Measurements from ENCODE around the gene RPL10.

RPL10 gene

DNA sequence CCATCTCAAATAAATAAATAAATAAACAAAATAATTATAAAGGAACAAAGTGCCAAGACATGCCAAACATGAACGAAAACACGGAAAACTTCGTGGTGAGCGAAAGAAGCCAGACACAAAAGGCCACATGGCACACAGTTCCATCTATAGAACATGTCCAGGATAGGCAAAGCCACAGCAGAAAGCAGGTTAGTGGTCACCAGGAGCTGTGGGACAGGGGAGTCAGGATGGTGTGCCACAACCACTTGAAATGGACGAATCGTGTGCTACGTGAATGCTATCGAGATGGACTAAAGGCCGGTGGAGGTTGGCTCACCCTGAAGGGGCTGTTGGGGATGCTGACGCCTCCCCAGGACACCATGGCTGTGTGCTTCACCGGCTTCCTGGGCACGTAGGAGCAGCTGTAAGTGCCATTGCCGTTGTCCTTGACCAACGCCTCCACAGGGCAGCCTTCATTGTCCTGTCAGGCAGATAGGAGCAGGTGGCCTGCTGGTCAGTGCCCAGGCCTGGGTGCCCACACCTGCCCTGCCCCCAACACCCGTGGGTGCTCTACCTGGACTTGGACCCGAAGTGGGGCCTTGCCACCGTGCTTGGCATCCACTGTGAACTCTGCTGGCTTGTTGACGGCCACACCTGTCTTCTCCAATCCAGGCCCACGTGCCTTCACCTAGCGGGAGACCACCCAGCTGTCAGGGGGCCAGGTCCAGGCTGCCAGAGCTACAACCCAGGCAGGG, 34.3 kb upstream of the RPL10 start:
- no peak for DNase-seq

DNA sequence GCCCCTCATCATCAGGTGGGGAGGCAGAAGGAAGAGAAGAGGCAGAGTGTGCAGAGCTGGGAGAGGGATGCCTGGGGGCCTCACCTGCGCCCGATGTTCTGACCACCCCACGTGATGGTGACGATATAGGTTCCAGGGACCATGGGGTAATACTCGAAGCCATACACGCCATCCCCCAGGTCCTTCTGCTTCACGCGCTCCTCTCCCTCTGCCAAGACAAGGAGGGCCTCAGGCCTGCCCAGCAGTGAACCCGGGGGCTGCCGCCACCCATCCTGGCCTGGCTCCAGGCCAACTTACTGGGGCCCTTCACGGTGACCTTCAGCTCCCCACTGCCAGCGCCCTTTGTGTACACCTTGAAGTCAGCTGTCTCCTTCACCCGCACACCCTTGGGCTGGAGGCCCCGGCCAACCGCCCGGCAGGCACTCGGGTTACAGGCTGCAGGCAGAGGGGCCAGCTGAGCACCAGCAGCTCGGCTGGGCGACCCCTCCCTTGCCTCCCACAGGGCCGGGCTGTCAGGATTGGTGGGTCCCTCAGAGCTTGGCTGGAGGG, 33.1 kb upstream of the RPL10 start:
- DNase-seq = no peak

DNA sequence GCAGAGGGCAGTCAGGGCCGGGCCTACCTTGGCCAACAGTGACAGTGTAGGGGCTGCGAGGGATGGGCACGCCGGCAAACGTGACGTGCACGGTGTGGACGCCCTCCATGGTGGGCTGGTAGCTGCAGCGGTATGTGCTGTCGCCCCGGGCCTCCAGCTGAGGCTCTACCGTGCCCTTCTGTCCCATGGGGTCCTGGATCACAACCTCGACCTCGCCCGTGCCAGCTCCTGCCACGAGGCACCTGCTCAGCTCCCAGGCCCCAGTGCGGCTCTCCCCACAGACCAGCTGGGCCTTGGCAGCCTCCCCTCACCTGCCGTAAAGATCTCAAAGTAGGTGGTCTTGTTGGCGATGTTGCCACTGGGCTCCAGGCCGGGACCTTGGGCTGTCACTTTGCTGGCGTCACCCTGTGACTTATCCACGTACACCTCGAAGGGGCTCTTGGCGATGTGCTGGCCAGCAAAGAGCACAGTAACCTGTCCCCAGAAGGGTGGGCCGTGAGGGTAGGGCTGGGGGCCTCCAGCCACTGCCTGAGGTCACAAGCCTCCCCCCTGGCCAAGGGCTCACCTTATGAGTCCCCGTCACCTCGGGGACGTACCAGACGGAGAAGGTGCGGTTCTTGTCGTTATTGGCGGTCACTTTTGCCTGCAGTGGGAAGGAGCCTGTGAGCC, 32.0 kb upstream of the RPL10 start:
- no peak for DNase-seq

DNA sequence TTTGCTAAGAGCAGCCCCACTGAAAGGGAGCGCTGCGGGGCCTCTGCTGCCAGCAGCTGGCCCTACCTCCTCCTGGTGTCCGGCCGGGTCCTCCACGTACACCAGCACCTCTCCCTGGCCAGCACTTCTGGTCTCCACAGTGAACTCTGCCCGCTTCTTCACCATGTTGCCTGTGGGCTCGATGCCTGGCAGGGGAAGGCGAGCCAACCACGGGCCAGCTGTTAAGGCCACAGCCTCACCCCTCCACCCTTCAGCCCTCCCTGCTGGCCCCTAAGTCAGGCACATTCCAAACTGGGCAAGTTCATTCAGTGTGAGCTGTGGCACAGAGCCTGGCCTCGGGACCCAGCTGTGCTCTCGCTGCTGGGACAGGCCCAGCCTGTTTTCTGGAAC, 31.5 kb upstream of the RPL10 start:
- DNase-seq = no peak

DNA sequence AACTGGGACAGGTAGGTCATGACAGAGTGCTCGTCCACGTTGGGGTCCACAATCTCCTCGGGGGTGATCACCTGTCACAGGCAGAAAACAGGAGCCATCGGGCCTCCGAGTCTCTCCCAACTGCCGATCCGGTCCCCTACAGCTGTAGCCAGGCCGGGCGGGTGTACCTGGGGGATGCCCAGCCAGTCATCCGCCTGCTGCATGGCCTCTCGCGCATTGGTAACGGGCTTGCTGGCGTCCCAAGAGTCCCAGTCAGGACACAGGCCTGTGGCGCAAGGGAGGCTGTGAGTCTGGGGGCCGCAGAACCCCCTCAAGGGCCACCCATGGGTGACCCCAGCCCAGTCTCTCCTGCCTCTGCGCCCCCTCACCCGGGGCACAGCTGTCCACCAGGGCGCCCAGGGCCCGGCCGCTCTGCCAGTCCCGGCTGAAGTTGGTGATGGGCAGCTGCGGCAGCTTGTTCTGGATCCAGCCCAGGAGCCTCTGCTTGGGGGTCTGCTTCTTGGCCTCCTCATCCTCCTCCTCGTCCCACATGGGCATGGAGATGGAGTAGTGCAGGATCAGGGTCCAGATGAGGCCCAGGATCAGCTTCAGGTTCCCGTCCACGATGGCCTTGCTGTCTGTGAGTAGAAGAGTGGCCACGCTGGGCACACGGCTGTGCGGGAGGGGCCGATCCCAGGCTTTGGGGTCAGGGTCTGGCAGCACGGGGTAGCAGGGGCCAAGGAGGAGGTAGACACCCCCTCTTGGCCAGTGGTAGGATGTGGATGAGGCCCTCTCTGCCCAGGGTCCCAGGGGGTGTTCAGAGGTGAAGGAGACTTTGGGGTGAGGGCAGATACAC, 30.5 kb upstream of the RPL10 start:
- DNase-seq = no peak

DNA sequence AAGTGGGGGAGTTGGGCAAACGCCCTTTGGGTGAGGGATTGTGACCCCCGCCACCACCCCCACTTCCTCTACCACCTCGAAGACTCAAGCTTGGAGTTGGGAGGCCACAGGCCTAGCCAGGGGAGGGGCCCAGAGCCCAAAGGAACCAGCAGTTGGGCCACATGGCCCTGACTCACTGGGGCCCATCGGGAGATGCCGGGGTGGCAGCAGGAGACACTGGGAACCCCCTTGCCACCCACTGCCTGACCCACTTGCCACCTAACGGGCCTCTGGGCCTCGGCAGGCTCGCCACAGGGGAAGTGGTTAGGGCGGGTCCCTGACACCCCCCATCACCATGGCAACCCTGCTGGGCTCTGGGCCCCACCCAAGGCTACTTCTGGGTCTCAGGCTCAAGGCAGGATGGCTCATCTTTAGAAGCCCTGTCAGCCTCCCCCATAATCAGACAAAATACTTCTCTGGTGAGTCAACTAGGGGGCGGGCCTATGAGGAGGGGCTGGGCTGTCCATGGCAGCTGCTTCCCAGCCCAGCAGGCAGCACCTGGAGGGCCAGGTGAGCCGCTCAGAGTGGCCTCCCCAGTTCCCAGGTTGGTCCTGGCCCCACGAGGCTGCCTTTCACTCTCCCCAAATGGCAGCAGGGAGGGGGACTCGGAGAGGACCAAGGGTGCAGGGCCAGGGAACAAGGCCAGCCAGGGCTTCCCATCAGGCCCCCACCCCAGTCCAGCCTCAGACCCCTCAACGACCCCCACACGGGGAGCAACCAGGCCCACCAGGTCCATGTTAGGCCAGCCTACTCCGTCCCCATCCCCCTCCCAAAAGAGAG, 29.3 kb upstream of the RPL10 start:
- peak; percentile 63 for DNase-seq

DNA sequence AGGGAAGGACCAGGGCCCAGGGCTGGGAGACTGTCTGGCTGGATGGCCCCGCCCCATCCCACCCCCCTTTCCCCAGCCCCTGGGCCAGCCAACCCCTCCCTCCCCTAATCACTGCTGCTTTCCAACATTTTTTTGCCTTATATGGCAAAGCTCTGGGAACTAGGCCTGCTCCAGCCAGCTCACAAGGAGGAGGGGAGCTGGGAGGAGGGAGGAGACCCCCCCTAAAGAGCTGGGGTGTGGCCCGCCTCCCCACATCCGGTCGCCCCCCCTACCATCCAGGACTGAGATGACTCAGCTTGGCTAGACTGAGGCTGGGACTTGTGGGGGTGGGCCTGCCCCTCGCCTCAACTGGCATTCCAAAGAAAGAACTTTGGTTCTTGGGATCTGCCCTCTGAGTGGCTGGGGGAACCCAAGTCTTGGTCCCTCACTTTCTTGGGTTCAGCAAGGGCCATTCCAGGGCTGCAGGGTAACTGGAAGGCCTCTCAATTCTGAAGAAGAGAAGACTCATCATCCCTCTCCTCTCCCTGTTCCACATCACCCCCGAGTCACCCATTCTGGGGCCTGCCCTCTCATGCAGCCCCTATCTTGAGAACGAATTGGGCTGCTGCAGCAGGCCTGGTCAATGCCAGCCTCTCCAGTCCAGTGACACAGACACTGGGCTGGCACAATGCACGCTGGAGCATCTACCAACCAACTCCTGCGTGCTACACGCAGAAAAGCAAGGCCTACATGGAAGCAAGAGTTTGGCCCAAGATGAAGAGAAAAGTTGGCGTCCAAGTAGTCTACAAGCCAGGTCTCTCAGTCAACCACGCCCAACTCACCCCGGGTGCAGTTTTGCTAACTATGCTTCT, 28.5 kb upstream of the RPL10 start:
- DNase-seq = peak; percentile 46

DNA sequence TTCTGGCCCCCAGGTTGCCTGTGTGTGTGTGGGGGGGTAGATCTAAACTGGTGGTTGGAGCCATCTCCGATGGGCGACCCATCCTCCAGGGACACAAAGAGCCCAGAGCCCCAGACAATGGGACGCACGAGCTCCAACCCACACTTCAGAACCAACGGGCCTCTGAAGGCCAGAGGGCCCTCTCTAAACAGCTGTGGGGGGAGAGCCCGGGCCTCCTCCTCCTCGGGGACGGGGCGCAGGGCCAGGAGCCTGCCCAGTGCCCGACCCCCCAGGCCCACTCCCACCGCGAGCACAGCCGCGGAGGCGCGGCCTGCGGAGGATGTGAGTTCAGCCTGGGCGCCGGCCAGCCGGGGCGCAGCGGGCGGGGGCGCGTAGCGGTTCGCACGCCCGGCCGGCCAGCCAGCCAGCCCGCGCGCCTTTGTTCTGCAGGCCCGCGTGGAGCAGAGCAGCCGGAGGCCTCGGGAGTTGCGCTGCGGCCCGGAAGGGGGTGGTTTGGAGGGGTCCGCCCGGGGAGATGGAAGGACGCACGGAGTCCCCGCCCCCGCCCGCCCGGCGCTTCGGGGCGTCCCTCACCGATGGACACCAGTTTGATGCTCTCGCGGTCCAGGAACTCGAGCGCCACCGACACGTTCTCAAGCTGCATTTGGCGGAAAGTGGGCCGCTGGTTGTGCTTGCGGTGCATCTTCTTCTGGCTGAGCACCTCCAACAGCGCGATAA, 27.7 kb upstream of the RPL10 start:
- DNase-seq = no peak

DNA sequence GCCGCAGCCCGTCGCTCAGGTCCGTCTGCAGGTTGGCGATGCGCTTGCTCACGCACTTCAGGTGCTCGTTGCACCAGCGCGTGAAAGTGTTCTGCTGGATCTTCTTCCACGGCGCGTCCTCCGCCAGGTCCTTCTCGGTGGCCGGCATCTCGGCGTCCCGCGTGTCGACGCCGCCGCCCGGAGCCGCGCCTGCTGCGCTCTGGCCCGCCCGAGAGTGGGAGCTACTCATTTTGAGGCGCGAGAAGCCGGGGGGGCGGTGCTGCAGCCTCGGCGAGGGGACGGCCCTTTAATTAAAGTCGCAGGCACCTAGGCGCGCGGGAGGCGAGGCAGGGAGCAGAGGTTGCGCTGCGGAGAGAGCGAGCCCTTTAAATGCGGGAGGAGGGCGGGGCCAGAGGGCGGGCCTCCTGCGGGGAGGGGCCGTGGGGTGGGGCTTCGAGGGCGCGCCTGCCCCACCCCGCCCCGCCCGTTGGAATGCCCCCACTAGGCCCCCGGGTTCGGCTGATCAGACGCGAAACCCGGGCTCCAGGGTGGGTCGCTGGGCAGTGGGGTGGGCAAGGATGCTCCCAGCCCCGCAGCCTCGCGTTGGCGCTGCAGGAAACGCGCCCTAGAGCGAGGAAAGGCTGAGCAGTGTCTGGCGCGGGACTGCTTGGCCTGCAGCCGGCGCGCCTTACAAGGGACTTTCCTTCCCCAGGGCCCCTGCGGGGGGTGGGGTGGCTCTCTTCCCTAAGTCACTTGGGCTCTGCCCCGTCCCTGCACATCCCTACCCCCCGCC, 27.0 kb upstream of the RPL10 start:
- DNase-seq = peak; percentile 89

DNA sequence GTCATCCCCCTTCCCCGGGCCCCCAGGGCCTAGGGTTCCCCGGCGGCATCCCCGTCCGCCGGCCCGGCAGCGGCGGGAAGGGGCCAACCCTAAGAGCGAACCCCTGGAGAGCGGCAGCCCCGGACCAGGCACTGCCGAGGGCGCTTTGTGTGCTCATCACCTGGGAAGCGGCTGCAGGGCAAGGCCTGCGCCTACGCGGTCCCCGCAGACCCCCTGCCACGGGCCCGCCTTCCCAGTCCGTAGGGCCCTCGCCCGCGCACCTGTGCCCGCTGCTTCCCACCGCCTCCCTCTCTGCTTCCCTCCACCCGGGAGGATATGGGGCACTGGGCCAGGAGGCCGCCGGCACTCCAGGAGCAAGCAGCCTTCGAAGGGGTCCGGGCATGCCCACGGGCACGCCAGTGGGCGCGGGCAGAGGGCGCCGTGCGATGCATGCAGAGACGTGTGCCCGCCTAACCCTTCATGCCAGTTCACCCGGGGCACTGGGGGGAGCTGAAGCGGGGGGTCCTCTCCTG, 26.3 kb upstream of the RPL10 start:
- no peak for DNase-seq

DNA sequence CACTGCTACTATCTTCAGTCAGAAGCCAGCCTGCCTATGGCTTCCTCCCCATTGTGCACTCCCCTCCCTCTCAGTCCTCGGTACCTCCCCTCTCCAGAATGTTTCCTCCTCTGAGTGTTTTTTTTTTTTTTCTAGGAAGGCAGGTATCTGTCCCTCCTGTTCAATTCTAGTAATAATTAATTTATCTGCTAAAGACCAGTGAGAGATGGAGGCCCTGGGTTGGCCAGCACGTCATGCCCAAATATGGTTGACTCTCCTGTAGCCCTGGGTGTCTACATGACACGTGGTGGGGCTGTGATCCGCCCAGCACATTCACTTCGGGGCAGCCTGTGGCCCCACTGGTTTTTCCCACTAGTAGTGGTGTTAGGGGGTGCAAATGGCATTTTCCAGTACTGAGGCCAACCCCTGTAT, 25.6 kb upstream of the RPL10 start:
- DNase-seq = no peak

DNA sequence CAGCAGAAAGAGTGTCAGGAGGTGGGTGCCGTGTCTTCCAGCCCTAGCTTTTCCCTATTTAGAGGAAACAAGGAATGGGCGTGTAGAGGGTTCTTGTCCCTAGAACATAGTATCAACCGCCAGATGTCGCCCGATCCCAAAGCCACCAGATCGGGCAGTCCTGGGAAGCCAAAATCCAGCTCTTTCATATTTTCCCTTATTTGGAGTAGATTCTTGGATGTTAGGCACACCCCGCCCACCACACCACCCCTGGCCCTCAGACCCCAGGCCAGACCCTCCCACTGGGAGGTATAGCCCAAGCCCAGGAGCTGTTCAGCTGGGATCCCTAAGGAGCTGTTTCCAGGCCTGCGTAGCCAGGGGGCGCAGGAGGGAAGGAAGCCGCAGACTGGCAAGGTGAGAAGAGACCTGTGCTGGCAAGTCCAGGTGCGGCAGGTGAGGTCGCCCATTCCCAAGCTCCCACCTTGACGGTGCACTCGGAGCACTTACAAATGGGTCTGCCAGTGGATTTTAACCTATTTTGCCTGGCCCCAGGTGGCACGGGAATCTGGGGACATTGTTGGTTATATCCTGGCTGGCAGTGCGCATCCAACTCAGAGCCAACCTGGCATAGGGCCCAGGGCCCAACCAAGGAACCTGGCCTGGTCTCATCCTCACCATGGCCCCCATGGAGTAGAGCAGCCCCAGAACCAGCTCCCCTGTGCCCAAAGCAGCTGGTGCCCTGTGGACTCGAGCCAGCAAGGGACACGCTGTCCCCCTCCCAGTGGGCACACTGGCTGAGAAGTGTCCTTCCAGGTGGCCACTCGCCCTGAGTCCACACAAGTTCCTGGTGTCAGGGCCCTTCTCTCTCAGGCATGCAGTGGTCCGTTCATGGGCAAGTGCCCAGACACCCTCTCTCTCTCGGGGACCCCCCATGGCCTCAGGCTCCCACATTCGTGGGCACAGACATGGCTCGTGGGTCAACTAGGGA, 24.6 kb upstream of the RPL10 start:
- no peak for DNase-seq

DNA sequence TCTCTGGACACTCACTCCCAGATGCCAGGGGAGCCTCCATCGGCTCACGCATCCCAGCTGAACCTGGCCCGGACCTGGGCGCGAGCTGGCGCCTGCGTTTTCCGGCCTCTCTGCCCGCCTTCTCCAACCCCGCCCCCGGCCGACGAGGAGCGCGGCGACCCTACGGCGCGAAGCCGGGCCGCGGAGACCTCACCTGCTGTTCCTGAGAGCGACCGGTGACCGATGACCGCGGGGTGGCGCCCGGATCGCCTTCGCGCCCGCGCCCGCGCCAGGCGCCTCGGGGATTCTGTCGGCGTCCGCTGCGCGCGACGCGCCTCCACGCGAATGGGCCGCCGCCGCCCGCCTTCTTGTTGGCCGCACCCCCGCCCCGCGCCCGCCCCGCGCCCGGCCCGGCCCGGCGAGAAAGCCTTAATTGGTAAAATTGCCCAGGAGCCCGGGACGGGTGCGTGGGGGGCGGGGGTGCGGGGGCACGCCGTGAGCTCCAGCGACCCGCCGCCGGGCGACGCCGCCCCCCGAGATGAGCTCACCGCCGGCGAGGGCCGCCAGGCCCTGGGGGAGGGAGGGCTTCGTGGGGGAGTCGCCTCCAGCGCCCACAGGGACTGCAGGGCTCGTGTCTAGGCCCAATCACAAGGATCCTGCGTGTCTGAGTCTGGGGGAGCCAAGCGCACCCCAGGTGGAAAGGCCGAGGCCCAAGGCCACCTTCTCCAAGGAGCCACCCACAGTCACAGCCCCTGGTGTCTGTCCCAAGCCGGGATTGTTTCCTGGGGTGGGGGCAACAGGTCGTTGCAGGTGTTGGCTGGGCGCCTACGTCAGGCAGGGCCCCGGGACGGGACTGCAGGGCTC, 23.6 kb upstream of the RPL10 start, which contains the start of gene FLNA:
TSS of gene FLNA (minus strand) at position 322 of the 843 bp plus-strand sequence. CDS start 3,389 bp downstream, outside the sequence.
- no peak for DNase-seq

DNA sequence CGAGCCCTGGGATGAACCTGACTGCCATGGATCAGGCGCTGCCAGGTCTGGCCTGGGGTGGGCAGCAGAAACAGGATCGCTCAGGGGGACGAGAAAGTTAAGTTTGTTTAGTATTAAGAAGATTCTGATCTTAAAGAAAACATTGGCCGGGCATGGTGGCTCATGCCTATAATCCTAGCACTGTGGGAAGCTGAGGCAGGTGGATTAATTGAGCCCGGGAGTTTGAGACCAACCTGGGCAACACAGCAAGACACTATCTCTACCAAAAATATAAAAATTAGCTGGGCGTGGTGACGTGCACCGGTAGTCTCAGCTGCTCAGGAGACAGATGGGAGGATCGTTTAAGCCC, 23.0 kb upstream of the RPL10 start:
- no peak for DNase-seq

DNA sequence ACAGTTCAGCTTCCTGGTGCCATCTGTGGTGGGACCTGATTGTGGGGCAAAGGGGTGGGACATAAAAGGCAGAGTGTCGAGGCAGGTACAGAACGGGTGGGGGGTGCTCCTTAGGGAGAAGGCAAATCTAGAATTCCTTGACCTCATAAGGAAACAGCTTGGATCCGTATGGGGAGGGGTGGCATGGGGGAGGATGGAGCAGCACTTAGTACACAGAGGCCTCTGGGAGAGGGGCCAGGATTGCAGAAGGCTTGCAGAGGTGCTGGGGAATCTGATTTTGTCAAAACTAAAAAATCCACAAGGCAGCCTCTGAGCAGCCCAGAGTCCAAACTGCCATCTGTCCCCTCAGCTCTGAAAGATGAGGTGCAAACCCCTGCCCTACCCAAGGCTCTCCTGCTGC, 21.4 kb upstream of the RPL10 start:
- no peak for DNase-seq

DNA sequence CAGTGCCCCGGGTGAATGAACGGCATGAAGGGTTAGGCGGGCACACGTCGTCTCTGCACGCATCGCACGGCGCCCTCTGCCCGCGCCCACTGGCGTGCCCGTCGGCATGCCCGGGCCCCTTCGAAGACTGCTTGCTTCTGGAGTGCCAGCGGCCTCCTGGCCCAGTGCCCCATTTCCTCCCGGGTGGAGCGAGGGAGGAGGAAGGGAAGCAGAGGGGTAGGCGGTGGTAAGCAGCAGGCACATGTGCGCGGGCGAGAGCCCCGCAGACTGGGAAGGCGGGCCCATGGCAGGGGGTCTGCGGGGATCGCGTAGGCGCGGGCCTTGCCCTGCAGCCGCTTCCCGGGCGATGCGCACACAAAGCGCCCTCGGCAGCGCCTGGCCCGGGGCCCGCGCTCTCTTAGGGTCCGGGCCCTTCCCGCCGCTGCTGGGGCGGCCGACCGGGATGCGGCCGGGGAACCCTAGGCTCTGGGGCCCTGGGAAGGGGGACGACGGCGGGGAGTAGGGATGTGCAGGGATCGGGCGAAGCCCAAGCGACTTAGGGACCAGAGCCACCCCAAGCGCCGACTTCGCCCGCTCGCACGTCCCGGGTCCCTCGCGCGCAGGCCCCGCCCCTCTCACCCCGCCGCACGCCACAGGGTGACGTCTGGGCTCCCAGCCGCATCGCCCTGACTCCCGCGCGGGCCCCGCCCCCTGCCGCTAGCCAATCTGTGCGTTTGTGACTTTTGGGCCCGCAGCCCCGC, 19.9 kb upstream of the RPL10 start:
- peak; percentile 38 for DNase-seq

All from effector CD8-positive, alpha-beta T cell (primary cell).